ENCODE measurements around the gene GPR137C.
"Not testable (repeated sequence)": the region's sequence is repeated elsewhere in the genome, so short reads cannot be mapped to it uniquely, and the experiment has no call there.

GPR137C gene

DNA sequence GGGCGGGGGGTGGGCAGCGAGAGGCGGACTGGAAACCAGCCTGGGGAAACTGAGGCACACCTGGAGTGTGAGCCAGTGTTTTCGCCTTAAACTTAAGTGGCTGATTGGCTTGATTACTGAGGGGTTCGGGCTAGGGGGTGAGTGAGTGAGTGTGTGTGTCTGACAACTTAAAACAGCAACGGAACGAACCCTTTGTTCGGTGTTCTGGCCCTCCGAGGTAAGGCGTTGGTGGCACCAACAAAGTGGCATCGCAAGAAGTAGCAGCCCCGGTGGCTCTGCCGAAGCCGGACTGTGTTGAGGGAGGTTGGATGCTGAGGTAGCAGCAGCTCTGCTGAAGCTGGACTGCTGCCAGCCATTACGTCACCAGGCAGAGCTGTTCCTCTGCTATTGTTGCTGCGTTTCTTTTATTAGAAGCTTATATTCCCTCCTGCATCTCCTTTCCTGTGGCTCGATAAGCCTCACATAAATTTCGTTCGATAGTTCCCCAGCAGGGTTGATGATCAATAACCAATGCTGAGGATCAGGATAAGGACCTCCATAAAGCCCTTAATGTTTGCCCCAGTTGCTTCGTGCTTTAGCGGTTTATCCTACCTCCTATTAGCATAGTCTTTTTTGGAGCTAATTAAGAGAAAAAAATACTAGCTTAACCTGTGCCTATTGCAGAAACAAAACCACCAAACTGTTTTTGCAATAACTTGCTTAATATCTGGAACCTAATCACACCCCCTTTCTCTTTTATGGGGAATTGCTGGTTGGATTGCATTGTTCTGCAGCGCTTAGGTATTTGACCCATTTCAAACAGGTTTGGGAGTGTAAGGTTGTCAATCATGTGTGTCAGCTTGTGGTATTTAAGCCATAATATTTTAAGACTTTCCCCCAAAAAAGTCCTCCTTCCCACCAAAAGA lies 1.3 kb downstream of the GPR137C start:
- in situ Hi-C loops (cut with HindIII; ENCODE audit: low pct_ligation_motif_present, low pct_unique_long_range_greater_than_20kb, low sequenced_read_pairs): no loop called here
- DNase-seq: peak; percentile 75

DNA sequence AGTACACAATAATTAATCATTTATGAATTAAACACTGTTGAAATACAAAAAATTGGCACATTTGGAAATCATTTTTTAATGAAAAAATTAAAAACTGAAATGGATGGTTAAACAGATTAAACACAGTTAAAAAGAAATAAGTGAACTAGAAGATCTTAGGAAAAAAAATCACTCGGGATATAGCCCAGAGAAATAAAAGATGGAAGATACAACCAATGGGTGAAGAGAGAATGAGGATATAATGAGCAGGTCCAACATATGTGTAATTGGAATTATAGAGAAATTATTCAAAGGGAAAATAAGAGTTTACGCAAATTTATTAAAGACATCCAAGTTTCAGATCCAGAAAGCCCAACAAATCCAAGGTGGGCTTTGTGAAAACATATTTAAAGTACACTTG lies 6.1 kb downstream of the GPR137C start:
- in situ Hi-C loops (cut with HindIII; ENCODE audit: low pct_ligation_motif_present, low pct_unique_long_range_greater_than_20kb, low sequenced_read_pairs): no loop called here
- no peak for DNase-seq

GRCh38 chr14:52563120-52563519 lies 10.5 kb downstream of the GPR137C start:
- DNase-seq: peak; percentile 43
- in situ Hi-C loops (cut with HindIII; ENCODE audit: low pct_ligation_motif_present, low pct_unique_long_range_greater_than_20kb, low sequenced_read_pairs): no loop called here

GRCh38 chr14:52568454-52568853 lies 15.8 kb downstream of the GPR137C start:
- DNase-seq; in situ Hi-C loops (cut with HindIII; ENCODE audit: low pct_ligation_motif_present, low pct_unique_long_range_greater_than_20kb, low sequenced_read_pairs): not testable (repeated sequence)

DNA sequence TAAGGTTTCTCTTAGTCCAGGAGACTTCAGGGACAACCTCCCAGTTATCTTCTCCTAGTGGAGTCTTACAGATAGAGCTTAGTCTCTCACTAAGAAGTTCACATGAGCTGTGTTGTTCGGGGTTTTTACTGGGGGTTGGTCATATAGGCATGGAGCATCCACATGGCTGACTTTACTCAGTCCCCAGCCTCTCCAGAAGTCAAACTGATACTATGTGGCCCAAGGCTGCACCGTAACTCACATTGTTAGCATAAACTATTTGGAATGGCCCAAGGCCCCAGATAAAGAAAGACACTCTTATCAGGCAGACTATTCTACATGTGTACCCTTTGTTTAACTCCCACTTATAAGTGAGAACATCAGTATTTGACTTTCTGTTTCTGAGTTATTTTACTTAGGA lies 23.2 kb downstream of the GPR137C start:
- in situ Hi-C loops (cut with HindIII; ENCODE audit: low pct_ligation_motif_present, low pct_unique_long_range_greater_than_20kb, low sequenced_read_pairs): no loop called here
- no peak for DNase-seq

DNA sequence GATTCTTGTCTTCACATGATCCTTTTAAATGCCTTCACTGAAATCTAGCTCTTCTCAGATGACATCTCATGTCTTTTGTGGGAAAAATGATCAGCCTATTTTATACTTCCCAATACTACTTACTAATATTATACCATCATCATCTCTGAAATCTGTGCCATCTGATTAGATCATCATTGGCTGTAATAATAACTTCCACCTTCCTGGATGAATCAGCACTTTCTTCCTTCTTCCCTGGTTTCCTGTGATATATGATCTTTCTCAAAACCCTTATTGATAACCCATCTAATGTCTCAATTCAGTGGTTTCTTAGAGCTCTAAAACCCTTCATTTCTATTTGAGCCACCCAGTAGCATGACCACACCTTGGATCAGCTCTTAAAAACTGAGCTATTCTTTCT lies 30.9 kb downstream of the GPR137C start:
- DNase-seq: no peak
- in situ Hi-C loops (cut with HindIII; ENCODE audit: low pct_ligation_motif_present, low pct_unique_long_range_greater_than_20kb, low sequenced_read_pairs): no loop called here

DNA sequence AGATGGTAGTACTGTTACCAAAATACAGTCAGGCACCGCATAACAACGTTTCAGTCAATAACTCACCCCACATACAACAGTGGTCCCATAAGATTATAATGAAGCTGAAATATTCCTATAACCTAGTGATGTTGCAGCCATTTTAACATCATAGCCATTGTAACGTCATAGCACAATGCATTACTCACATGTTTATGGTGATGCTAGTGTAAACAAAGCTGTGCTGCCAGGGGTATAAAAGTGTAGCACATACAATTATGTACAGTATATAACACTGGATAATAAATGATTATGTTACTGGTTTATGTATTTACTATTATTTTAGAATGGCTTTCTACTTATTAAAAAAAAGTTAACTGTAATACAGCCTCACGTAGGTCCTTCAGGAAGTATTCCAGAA lies 37.0 kb downstream of the GPR137C start:
- in situ Hi-C loops (cut with HindIII; ENCODE audit: low pct_ligation_motif_present, low pct_unique_long_range_greater_than_20kb, low sequenced_read_pairs): no loop called here
- no peak for DNase-seq

- in situ Hi-C loops (cut with HindIII; ENCODE audit: low pct_ligation_motif_present, low pct_unique_long_range_greater_than_20kb, low sequenced_read_pairs): no loop called here
- DNase-seq: no peak
These were observed 37.7 kb downstream of the GPR137C start for GRCh38 chr14:52590318-52590717.

DNA sequence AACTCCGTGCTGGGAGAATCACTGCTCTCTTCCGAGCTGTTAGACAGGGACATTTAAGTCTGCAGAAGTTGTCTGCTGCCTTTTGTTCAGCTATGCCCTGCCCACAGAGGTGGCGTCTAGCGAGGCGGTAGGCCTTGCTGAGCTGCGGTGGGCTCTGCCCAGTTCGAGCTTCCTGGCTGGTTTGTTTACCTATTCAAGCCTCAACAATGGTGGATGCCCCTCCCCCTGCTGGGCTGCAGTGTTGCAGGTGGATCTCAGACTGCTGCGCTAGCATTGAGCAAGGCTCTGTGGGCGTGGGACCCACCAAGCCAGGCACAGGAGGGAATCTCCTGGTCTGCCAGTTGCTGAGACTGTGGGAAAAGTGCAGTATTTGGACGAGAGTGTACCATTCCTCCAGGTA lies 43.7 kb downstream of the GPR137C start:
- in situ Hi-C loops (cut with HindIII; ENCODE audit: low pct_ligation_motif_present, low pct_unique_long_range_greater_than_20kb, low sequenced_read_pairs): no loop called here
- no peak for DNase-seq

- in situ Hi-C loops (cut with HindIII; ENCODE audit: low pct_ligation_motif_present, low pct_unique_long_range_greater_than_20kb, low sequenced_read_pairs): no loop called here
- no peak for DNase-seq
These were observed 44.2 kb downstream of the GPR137C start for GRCh38 chr14:52596861-52597260.

DNA sequence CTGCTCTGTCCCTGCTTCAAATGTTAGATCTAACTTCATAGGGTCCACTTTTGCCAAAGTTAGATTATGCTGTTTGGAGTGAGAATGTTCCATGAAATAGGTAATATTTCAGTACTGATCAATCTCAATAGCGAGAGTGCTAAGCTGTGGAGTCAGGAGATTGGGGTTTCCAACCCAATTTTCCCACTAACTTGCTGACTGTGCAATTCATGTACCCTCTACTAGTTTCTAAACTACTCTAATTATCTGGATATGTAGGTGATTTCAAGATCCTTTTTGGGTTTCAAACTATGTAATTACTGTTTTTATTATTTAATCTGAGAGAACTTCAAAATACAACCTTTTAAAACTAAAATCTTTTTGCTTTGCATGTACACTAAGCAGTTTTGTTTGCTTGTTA lies 45.9 kb downstream of the GPR137C start:
- no peak for DNase-seq
- in situ Hi-C loops (cut with HindIII; ENCODE audit: low pct_ligation_motif_present, low pct_unique_long_range_greater_than_20kb, low sequenced_read_pairs): no loop called here

- in situ Hi-C loops (cut with HindIII; ENCODE audit: low pct_ligation_motif_present, low pct_unique_long_range_greater_than_20kb, low sequenced_read_pairs): no loop called here
- no peak for DNase-seq
These were observed 47.3 kb downstream of the GPR137C start for GRCh38 chr14:52599974-52600373.

DNA sequence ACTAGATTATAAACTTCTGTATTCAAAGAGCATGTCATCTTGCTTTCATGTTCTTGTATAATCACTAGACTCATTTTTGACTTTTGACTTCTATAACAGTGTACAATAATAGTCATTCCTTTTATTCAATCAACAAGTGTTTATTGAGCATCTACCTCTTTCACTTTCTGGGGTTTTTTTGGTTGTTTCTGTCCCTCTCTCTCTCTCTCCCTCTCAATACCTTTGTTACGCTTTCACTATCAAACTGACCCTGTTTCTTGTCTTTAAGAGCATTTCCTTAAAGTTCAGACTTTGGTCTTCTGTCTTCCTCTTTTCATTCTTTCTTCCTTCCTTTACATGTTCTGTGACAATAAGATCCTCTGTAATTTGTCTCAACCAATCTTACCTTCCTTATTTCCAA lies 49.5 kb downstream of the GPR137C start:
- in situ Hi-C loops (cut with HindIII; ENCODE audit: low pct_ligation_motif_present, low pct_unique_long_range_greater_than_20kb, low sequenced_read_pairs): no loop called here
- DNase-seq: no peak

GRCh38 chr14:52607061-52607460 lies 54.4 kb downstream of the GPR137C start:
- in situ Hi-C loops (cut with HindIII; ENCODE audit: low pct_ligation_motif_present, low pct_unique_long_range_greater_than_20kb, low sequenced_read_pairs): no loop called here
- no peak for DNase-seq

- DNase-seq: no peak
- in situ Hi-C loops (cut with HindIII; ENCODE audit: low pct_ligation_motif_present, low pct_unique_long_range_greater_than_20kb, low sequenced_read_pairs): no loop called here
These were observed 56.9 kb downstream of the GPR137C start for GRCh38 chr14:52609445-52610044.

GRCh38 chr14:52610187-52610586 lies 57.6 kb downstream of the GPR137C start:
- in situ Hi-C loops (cut with HindIII; ENCODE audit: low pct_ligation_motif_present, low pct_unique_long_range_greater_than_20kb, low sequenced_read_pairs): no loop called here
- no peak for DNase-seq

DNA sequence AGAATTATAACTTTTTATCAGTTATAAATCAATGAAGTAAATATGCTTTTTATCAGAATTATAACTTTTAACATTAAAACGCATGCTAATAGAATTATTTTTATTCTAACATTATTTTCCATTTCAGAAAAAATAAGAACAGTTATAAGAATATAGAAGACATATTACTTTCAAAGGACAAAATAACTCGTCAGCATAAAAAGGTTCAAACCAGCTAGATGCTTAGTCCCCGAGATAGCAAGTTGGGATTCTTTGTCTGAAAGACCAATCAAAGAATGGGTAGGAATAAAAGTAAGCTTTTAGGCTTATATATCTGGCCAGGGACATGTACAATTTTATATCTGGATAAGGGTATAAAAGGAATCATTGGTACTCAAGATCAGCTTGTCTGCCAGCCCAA lies 66.0 kb downstream of the GPR137C start:
- DNase-seq: no peak

DNA sequence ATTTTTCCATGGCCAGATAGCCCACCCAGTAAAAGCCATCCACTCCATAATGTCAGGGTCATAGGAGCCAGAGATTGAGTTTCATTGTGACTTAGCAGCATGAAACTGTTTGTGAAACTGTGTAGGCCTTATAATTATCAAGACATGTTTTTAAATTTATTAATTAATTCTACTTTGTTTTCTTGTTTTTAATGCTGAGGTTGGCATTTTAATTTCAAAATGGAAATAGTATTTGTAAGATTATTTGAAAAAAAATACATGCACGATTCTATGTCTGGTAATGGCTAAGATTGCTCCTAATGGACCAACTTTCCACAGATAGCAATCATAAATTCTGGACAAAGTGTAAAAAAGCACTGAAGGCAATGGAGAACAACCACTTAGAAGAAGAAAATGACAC lies 67.1 kb downstream of the GPR137C start:
- in situ Hi-C loops (cut with HindIII; ENCODE audit: low pct_ligation_motif_present, low pct_unique_long_range_greater_than_20kb, low sequenced_read_pairs): no loop called here
- DNase-seq: no peak

More for the DNA sequence above, 66.0 kb downstream of the GPR137C start:
- in situ Hi-C loops (cut with HindIII; ENCODE audit: low pct_ligation_motif_present, low pct_unique_long_range_greater_than_20kb, low sequenced_read_pairs): no loop called here

DNA sequence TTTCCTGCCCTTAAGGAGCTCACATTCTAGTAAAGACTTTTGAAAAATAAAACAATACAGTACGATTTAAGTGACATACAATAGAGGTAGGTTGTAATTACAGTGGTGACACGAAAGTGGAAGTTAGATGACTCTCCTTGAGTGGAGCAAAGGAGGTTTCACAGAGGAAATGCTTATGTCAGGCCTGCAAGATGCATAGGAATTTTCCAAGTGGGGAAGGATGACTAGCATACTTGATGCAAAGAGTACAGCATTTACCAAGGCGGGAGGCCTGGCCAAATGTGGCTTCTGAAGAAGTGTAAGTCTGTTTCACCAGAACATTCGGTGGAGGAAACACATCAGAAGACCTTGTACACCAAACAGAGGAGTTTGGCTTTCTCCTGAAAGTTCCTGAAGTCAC lies 87.5 kb downstream of the GPR137C start:
- in situ Hi-C loops (cut with HindIII; ENCODE audit: low pct_ligation_motif_present, low pct_unique_long_range_greater_than_20kb, low sequenced_read_pairs): no loop called here

GRCh38 chr14:52641745-52642144 lies 89.1 kb downstream of the GPR137C start:
- in situ Hi-C loops (cut with HindIII; ENCODE audit: low pct_ligation_motif_present, low pct_unique_long_range_greater_than_20kb, low sequenced_read_pairs): no loop called here

More for the DNA sequence above, 87.5 kb downstream of the GPR137C start:
- no peak for DNase-seq

More at GRCh38 chr14:52641745-52642144, 89.1 kb downstream of the GPR137C start:
- DNase-seq: no peak
